IMR-90 (cell line): ENCODE data around the gene SEC24D.

Experiments
- BHLHE40 ChIP-seq: fragments of 150-350 bp; IDR thresholded peaks from 2 replicates; pipeline ENCODE4 v1.6.1; 2016; ENCODE audit warnings: mild to moderate bottlenecking, low read depth, low read length
- CEBPB ChIP-seq: IDR thresholded peaks from 2 replicates; pipeline ENCODE4 v1.6.1; 2012; ENCODE audit warnings: low read depth, low read length, improper control_type of control experiment
- POLR2A ChIP-seq: IDR thresholded peaks from 2 replicates; pipeline ENCODE4 v1.6.1; 2012; ENCODE audit warnings: mild to moderate bottlenecking, low read depth, low read length
- RFX5 ChIP-seq: IDR thresholded peaks from 2 replicates; pipeline ENCODE4 v1.8.0; 2012; ENCODE audit warnings: low read depth, mild to moderate bottlenecking, low read length, moderate library complexity
- SMC3 ChIP-seq: fragments of 150-350 bp; IDR thresholded peaks from 2 replicates; pipeline ENCODE4 v1.6.1; 2016; ENCODE audit warnings: low read depth, mild to moderate bottlenecking, antibody characterized with exemption, low read length, moderate library complexity
- TF ChIP-seq, protein P1 (sequence below): conservative IDR thresholded peaks from 2 replicates; pipeline ENCODE4 v1.5.1; 2012; ENCODE audit warnings: mild to moderate bottlenecking, low read depth, low read length, improper control_type of control experiment

DNA sequence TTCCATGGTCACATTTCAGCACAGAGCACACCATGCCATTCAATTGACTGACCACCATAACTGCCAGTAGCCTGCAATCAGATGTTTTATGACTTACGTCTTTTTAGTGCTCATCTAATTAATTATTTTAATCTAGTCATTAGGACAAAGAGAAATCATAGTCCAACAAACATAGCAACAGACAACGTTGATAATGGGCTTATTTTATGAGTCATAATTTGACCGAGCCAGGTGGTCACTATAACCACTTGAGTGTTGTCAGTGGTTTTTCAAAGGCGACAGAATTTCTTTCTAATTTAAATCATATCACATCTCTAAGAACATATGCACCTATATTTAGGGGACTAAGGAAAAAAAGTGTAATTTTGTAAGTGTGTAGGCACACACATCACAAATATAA is 1.9 kb downstream of the SEC24D start:
- TF ChIP-seq CEBPB (no peak), RFX5 (no peak), POLR2A (no peak; the same call in 1 of the 2 replicates), SMC3 (no peak), BHLHE40 (no peak)
- TF ChIP-seq, protein P1, sequence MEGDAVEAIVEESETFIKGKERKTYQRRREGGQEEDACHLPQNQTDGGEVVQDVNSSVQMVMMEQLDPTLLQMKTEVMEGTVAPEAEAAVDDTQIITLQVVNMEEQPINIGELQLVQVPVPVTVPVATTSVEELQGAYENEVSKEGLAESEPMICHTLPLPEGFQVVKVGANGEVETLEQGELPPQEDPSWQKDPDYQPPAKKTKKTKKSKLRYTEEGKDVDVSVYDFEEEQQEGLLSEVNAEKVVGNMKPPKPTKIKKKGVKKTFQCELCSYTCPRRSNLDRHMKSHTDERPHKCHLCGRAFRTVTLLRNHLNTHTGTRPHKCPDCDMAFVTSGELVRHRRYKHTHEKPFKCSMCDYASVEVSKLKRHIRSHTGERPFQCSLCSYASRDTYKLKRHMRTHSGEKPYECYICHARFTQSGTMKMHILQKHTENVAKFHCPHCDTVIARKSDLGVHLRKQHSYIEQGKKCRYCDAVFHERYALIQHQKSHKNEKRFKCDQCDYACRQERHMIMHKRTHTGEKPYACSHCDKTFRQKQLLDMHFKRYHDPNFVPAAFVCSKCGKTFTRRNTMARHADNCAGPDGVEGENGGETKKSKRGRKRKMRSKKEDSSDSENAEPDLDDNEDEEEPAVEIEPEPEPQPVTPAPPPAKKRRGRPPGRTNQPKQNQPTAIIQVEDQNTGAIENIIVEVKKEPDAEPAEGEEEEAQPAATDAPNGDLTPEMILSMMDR: no peak
